Measurements from ENCODE around the gene SEC11A.

The SEC11A gene

DNA sequence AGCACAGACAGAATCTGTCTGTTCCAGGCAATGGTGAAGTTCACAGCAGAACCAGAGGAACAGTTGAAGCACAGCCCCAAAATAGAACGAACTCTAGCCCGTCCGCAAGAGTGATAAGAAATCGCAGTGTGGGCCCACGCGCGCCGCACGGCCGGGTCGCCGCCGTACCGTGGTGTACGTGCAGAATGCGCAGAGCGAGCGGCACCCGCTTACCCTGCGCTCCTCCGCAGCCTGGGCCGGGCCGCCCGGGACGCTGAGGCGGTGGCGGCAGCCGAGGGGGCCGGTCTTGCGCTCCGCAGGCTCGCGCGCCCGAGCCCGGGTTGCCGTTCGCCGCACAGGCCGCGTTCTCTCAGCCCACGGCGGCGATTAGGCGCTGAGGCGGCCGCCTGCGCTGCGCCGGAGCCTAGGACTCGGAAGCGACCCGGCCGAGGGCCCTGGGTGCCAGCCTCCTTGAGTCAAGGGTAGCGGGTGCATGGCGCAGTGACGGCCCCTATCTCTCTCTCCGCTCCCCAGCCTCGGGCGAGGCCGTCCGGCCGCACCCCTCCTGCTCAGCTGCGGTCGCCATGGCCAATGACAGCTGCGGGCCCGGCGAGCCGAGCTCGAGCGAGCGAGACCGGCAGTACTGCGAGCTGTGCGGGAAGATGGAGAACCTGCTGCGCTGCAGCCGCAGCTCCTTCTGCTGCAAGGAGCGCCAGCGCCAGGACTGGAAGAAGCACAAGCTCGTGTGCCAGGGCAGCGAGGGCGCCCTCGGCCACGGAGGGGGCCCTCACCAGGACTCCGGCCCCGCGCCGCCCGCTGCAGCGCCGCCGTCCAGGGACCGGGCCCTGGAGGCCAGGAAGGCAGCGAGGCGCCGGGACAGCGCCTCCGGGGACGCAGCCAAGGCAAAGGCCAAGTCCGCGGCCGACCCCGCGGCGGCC, 82.4 kb downstream of the SEC11A start:
- TF ChIP-seq, protein P1, sequence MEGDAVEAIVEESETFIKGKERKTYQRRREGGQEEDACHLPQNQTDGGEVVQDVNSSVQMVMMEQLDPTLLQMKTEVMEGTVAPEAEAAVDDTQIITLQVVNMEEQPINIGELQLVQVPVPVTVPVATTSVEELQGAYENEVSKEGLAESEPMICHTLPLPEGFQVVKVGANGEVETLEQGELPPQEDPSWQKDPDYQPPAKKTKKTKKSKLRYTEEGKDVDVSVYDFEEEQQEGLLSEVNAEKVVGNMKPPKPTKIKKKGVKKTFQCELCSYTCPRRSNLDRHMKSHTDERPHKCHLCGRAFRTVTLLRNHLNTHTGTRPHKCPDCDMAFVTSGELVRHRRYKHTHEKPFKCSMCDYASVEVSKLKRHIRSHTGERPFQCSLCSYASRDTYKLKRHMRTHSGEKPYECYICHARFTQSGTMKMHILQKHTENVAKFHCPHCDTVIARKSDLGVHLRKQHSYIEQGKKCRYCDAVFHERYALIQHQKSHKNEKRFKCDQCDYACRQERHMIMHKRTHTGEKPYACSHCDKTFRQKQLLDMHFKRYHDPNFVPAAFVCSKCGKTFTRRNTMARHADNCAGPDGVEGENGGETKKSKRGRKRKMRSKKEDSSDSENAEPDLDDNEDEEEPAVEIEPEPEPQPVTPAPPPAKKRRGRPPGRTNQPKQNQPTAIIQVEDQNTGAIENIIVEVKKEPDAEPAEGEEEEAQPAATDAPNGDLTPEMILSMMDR (conservative IDR thresholded peaks at IDR 0.05) = peak; percentile 18; the same call in 1 of the 2 replicates
- peak overlapping the region; percentile 89 for H3K27ac ChIP-seq

- TF ChIP-seq, protein P1 (conservative IDR thresholded peaks at IDR 0.05) = no peak
- H3K27ac ChIP-seq = peak overlapping the region; percentile 67
Observed at GRCh38 chr15:84631706-84632272, 84.2 kb downstream of the SEC11A start.

DNA sequence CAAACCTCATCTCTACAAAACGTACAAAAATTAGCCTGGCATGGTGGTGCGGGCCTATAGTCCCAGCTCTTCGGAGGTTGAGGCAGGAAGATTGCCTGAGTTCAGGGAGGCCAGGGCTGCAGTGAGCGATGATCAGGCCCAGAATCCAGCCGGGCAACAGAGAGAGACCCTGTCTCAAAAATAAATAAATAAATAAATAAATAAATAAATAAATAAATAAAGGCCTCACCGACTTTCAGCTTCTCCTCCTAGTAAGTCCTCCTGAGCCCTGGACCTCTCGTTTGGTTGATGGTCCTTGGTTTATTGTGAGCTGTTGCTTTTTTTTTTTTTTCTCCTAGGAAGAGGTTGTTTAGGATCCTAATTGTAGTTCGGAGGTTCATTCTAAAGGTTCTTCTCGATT, 86.9 kb downstream of the SEC11A start:
- TF ChIP-seq, protein P1 (conservative IDR thresholded peaks at IDR 0.05) = no peak
- no peak overlapping the region for H3K27ac ChIP-seq

DNA sequence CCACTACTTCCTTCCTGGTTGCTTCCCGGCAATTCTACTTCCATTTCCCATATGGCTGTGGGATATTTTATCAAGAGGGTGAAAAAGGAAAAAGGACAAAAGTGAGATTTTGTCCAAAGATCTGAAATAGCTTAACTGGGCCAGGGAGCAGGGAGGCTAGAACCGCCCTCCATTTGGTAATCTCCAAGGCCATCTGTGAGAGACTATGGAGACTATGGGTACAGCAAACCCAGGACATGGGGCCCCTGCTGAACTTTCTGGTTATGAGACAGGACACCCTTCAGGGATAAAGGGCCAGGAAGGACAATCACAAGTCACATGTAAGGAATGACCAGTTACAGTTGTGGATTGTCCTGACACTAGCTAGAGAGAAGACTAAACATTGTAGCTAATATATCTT, 90.8 kb downstream of the SEC11A start:
- no peak overlapping the region for H3K27ac ChIP-seq
- TF ChIP-seq, protein P1 (conservative IDR thresholded peaks at IDR 0.05) = no peak

- TF ChIP-seq, protein P1 (conservative IDR thresholded peaks at IDR 0.05) = no peak
- no peak overlapping the region for H3K27ac ChIP-seq
Observed at GRCh38 chr15:84624359-84624758, 91.6 kb downstream of the SEC11A start.

DNA sequence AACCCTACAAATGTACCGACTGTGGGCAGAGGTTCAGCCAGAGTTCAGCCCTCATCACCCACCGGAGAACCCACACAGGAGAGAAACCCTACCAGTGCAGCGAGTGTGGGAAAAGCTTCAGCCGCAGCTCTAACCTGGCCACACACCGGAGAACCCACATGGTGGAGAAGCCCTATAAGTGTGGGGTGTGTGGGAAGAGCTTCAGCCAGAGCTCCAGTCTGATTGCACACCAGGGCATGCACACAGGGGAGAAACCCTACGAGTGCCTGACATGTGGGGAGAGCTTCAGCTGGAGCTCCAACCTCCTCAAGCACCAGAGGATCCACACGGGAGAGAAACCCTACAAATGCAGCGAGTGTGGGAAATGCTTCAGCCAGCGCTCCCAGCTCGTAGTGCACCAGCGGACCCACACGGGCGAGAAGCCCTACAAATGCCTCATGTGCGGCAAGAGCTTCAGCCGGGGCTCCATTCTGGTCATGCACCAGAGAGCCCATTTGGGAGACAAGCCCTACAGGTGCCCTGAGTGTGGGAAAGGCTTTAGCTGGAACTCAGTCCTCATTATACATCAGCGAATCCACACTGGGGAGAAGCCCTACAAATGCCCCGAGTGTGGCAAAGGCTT, 94.5 kb downstream of the SEC11A start:
- no peak overlapping the region for H3K27ac ChIP-seq
- TF ChIP-seq, protein P1 (conservative IDR thresholded peaks at IDR 0.05) = no peak

- H3K27ac ChIP-seq = no peak overlapping the region
- TF ChIP-seq, protein P1 (conservative IDR thresholded peaks at IDR 0.05) = no peak
Observed at GRCh38 chr15:84620626-84621025, 95.3 kb downstream of the SEC11A start.
